Measurements from ENCODE around the gene CCR6. TPM values are rescaled to one million over a fixed set of nuclear protein-coding genes. Genes with fewer than 3 reads are reported as not detected.

CCR6 gene
- total RNA-seq, 1 experiment from 2014 or later = not detected

DNA sequence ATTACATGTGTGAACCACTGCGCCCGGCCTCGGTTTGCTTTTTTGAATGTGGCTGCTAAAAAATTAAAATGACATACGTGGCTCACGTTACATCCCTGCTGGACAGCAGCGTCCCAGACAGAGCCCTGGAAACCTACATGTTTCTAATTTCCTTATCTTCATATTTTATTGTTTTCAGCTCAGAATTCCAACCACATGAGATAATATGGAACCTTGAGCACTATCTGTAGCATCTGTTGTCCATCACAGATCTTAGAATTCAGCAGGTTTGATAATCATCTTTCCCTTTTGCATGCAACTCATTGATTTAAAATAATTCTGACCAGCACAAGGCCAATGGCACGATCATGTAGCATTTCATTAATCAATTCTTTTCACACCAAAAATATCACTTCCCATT, 25.9 kb upstream of the CCR6 start:
- in situ Hi-C loops (cut with HindIII; ENCODE audit: low pct_unique_long_range_greater_than_20kb, low sequenced_read_pairs) = no loop called here
- no TSS peak for BruUV-seq (replicated peaks)

DNA sequence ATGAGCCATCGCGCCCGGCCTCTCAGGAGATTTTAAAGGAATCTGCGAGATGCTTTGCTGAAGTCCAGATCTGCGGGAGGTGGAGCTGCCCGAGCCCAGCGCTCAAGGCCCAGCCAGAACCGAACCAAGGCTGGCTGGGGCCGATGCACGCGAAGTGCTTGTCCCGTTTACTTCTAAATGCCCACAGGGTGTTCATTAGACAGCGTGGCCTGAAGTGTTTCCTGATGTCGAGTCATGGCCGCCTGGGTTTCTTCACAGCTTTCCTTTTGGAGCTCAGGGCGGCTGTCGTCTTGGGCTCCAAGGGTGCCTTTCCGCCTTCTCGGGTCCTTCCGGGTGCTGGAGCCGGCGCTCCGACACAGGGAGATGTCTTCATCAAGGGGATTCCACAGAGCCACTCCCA, 25.1 kb upstream of the CCR6 start:
- TF ChIP-seq, protein P1, sequence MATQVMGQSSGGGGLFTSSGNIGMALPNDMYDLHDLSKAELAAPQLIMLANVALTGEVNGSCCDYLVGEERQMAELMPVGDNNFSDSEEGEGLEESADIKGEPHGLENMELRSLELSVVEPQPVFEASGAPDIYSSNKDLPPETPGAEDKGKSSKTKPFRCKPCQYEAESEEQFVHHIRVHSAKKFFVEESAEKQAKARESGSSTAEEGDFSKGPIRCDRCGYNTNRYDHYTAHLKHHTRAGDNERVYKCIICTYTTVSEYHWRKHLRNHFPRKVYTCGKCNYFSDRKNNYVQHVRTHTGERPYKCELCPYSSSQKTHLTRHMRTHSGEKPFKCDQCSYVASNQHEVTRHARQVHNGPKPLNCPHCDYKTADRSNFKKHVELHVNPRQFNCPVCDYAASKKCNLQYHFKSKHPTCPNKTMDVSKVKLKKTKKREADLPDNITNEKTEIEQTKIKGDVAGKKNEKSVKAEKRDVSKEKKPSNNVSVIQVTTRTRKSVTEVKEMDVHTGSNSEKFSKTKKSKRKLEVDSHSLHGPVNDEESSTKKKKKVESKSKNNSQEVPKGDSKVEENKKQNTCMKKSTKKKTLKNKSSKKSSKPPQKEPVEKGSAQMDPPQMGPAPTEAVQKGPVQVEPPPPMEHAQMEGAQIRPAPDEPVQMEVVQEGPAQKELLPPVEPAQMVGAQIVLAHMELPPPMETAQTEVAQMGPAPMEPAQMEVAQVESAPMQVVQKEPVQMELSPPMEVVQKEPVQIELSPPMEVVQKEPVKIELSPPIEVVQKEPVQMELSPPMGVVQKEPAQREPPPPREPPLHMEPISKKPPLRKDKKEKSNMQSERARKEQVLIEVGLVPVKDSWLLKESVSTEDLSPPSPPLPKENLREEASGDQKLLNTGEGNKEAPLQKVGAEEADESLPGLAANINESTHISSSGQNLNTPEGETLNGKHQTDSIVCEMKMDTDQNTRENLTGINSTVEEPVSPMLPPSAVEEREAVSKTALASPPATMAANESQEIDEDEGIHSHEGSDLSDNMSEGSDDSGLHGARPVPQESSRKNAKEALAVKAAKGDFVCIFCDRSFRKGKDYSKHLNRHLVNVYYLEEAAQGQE (IDR thresholded peaks at IDR 0.05; ENCODE audit: insufficient read depth in 1 of 2, low read depth in 2 of 2, low read length in 1 of 2) = no peak
- TF ChIP-seq TCF7L2 (IDR thresholded peaks at IDR 0.05; ENCODE audit: low read depth, low read length) = no peak
- TF ChIP-seq, protein P2, sequence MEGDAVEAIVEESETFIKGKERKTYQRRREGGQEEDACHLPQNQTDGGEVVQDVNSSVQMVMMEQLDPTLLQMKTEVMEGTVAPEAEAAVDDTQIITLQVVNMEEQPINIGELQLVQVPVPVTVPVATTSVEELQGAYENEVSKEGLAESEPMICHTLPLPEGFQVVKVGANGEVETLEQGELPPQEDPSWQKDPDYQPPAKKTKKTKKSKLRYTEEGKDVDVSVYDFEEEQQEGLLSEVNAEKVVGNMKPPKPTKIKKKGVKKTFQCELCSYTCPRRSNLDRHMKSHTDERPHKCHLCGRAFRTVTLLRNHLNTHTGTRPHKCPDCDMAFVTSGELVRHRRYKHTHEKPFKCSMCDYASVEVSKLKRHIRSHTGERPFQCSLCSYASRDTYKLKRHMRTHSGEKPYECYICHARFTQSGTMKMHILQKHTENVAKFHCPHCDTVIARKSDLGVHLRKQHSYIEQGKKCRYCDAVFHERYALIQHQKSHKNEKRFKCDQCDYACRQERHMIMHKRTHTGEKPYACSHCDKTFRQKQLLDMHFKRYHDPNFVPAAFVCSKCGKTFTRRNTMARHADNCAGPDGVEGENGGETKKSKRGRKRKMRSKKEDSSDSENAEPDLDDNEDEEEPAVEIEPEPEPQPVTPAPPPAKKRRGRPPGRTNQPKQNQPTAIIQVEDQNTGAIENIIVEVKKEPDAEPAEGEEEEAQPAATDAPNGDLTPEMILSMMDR (IDR thresholded peaks at IDR 0.05) = no peak
- ChIA-PET CTCF (no interaction called here), POLR2A (no interaction called here)
- no peak overlapping the region for H3K4me3 ChIP-seq (ENCODE audit: low read depth in 2 of 2, low read length in 2 of 2)
- BruUV-seq (replicated peaks) = no TSS peak
- no peaks in the 10 kb centered on the region for H3K4me1 ChIP-seq (ENCODE audit: control insufficient read depth, insufficient read depth, low read length)
- no peaks in the 10 kb centered on the region for H3K9me3 ChIP-seq (ENCODE audit: control insufficient read depth, insufficient read depth, low read depth, low read length)
- ATAC-seq (no peak), DNase-seq (ENCODE audit: low read depth, low spot score) (no peak)
- H3K36me3 ChIP-seq (ENCODE audit: control insufficient read depth, insufficient read depth, low read length) = no peaks in the 10 kb centered on the region
- in situ Hi-C loops (cut with HindIII; ENCODE audit: low pct_unique_long_range_greater_than_20kb, low sequenced_read_pairs) = no loop called here
- intact Hi-C loops (cut with micrococcal nuclease; ENCODE audit: unreplicated experiment) = no loop called here
- H3K27me3 ChIP-seq (ENCODE audit: control insufficient read depth, insufficient read depth, low read length) = peaks cover 3% of the 10 kb centered on the region; the same call in 1 of the 2 replicates
- no peak overlapping the region for H3K27ac ChIP-seq (ENCODE audit: low read length)

More for the DNA sequence above, 25.9 kb upstream of the CCR6 start:
- Histone ChIP-seq H3K9me3 (ENCODE audit: control insufficient read depth, insufficient read depth, low read depth, low read length) (no peaks in the 10 kb centered on the region), H3K4me3 (ENCODE audit: low read depth in 2 of 2, low read length in 2 of 2) (no peak overlapping the region), H3K4me1 (ENCODE audit: control insufficient read depth, insufficient read depth, low read length) (no peaks in the 10 kb centered on the region), H3K27ac (ENCODE audit: low read length) (no peak overlapping the region), H3K36me3 (ENCODE audit: control insufficient read depth, insufficient read depth, low read length) (no peaks in the 10 kb centered on the region), H3K27me3 (ENCODE audit: control insufficient read depth, insufficient read depth, low read length) (peaks cover 3% of the 10 kb centered on the region; the same call in 1 of the 2 replicates)
- POLR2A ChIA-PET = no interaction called here
- no peak for ATAC-seq
- no peak for DNase-seq (ENCODE audit: low read depth, low spot score)
- no peak for TF ChIP-seq TCF7L2 (IDR thresholded peaks at IDR 0.05; ENCODE audit: low read depth, low read length)
- TF ChIP-seq POLR2AphosphoS5 (IDR thresholded peaks at IDR 0.05; ENCODE audit: low read depth, low read length) = no peak
- TF ChIP-seq, protein P1 (IDR thresholded peaks at IDR 0.05; ENCODE audit: insufficient read depth in 1 of 2, low read depth in 2 of 2, low read length in 1 of 2) = no peak
- TF ChIP-seq, protein P2 (IDR thresholded peaks at IDR 0.05) = no peak
- no peak for TF ChIP-seq SIN3A (IDR thresholded peaks at IDR 0.05; ENCODE audit: borderline replicate concordance, insufficient read depth, low read depth, low read length)
- intact Hi-C loops (cut with micrococcal nuclease; ENCODE audit: unreplicated experiment) = no loop called here
- CTCF ChIA-PET = no interaction called here
